Activated T-cell treated with anti-CD3 and anti-CD28 coated beads, Interleukin-2, amount 50 U/mL, for 1 hour (primary cell): ENCODE results near the gene FOSL1.

Source experiments
- DNase-seq: peaks from one replicate; pipeline ENCODE4 v3.0.0-alpha.2; 2020

Gene FOSL1

DNA sequence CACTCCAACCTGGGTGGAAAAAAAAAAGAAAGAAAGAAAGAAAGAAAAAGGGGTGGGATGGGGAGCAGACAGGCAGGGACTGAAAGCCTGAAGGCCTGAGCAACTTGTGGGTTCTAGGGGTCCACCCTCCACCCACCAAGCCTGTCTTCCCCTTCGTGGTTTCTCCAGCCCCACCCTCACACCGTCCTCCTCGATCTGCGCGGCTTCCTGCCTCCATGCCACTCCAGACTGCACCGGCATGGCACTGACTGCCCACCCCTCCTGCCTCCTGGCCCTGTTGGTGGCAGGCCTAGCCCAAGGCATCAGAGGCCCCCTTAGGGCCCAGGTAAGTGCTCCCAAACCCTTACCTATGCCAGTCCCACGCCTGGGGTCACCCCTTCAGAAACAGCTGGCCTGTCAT is 20.6 kb downstream of the FOSL1 start, which contains the start of gene CTSW:
Gene CTSW, plus strand, starts transcription at position 221 of the 400 bp plus-strand sequence. Its CDS starts 18 bp downstream, at position 239.
- DNase-seq: peak; percentile 40

GRCh38 chr11:65873318-65874156 is 26.7 kb downstream of the FOSL1 start:
- DNase-seq: peak; percentile 100

- no peak for DNase-seq
Observed at GRCh38 chr11:65872586-65873317, 27.4 kb downstream of the FOSL1 start, which contains the start of gene EFEMP2. Gene EFEMP2, minus strand, starts transcription at chr11:65872800. Its CDS starts 446 bp downstream, at chr11:65872354.

DNA sequence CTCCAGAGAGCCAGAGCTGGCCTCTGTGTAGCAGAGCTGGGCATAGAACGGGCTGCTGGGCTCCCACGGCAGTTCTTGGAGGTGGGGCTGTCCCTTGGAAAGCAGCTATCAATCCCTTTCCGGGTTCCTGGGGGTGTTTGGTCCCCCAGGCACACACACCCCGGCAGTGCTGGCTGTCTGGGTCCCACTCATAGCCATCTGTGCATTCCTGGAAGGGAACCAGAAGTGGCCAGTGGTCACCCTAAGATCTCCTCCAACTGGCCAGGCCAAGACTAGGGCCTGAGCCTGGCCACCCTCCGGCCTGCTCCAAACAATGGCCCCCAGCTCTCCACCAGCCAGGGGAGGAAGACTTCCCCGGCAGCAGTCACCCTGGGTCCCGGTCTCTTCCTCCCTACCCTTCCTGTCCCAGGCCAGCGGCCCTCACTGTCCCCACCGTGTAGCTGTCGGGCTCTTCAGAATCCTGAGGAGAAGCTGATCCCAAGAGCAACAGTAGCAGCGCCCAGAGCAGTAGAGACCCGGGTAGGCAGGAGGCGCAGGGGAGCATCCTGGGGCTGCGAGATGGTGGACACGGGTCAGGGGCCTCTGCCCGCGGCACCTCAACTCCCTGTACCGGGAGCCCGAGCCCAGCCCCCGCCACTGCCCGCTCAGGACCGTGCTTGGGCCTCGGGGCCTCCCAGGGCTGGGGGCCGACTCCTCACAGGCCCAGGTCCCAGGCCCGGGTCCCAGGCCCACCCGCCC is 28.2 kb downstream of the FOSL1 start:
- DNase-seq: no peak

DNA sequence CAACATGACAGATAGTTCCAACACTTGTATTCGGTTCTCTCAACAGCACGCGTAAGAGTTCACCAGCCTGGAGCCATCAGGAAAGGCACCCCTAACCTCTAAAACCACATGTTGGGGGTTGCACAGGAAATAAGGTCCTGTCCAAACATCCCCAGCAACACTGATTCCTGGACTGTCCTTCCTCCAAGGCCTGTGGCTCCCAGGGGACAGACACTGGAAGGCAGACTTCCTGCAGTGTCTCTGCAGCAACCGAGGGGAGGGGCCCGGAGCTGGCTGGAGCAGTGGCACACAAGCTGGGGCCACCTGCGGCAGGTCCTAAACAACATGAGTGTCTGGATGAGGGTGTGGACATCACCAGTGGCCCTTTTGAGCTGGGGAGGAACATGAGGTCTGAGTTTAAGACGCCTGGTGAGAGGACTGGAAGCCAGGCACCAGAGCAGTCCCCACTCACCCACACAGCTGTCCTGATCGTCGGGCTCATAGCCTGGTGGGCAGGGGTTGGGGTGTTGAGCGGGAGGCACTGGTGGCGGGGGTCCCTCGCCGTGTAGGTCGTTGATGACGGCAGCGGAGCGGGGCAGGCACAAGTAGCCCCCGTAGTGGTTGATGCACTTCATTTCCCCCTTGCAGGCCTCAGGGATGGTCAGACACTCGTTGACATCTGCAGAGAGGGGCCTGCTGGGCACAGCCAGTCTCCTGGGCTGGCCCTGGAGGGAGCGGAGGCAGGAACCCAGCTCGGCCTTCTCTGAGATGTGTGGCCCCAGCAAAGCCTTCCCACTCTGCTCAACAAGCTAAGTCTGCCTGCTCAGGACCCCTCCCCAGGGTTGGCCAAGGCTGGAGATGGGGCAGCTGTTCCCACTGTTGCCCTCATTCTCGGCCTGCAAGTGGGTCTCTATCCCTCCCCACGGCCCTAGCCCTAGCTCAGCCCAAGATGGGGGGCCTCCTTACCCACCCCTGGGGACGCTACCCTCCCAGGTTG is 29.2 kb downstream of the FOSL1 start:
- no peak for DNase-seq

- DNase-seq: no peak
Observed at GRCh38 chr11:65870307-65870658, 29.9 kb downstream of the FOSL1 start.

- no peak for DNase-seq
Observed at GRCh38 chr11:65869643-65870306, 30.4 kb downstream of the FOSL1 start.

DNA sequence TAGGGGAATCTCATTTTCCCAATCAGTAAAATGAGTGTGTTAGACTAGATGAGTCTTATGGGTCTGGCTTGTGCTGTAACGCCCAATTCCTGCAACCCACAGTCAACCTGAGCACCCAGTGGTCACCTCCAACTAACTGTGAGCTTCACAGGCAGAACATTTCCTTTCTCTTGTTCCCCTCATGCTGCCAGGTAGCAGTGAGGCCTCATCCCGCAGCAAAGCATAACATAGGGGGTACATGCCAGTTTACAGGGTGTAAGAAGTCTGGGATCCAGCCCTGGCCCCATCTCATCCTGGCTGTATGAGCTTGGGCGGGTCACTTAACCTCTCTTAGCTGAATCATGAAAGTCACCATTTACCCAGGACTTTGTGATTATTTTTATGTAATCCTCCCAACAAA is 31.3 kb downstream of the FOSL1 start:
- no peak for DNase-seq

GRCh38 chr11:65868076-65868667 is 32.0 kb downstream of the FOSL1 start:
- no peak for DNase-seq

- DNase-seq: no peak
Observed at GRCh38 chr11:65867284-65868071, 32.7 kb downstream of the FOSL1 start.

- no peak for DNase-seq
Observed at GRCh38 chr11:65866509-65867283, 33.5 kb downstream of the FOSL1 start.

DNA sequence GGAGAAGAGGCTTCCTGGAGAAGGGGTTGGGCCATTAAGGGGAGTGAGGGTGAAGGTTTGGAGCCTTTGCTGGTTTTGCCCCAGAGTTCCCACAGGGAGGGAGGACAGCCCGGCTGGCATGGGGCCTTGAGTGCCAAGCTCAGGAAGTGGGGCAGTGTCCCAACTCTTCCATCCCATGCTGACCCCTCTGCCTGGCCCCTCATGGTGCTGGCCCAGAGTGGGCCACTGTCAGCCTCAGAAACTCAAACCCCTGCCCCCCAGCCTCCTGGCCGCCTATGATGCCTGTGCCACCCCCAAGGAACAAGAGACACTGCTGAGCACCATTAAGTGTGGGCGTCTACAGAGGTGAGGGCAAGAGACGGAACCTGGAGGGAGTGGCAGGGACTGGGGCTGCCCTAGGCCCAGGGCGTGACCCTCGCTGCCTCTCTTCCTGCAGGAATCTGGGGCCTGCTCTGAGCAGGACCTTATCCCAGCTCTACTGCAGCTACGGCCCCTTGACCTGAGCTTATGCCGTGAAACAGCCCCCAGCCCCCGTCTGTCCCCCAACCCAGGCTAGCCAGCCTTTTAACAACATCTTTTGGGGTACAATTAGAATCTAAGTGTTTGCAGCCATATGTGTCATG is 34.5 kb downstream of the FOSL1 start:
- DNase-seq: no peak

- no peak for DNase-seq
Observed at GRCh38 chr11:65864706-65865471, 35.3 kb downstream of the FOSL1 start.

GRCh38 chr11:65863889-65864705 is 36.1 kb downstream of the FOSL1 start:
- no peak for DNase-seq

GRCh38 chr11:65862941-65863888 is 37.0 kb downstream of the FOSL1 start:
- DNase-seq: no peak

- no peak for DNase-seq
Observed at GRCh38 chr11:65862191-65862735, 37.9 kb downstream of the FOSL1 start.
